Muscle of leg (tissue), 11 donors: ENCODE measurements around the gene GGACT. TPM values are rescaled to one million over a fixed set of nuclear protein-coding genes. Genes with fewer than 3 reads are reported as not detected.

Experiments
- DNase-seq: peaks from one replicate; pipeline ENCODE4 v3.0.0; 2013
- H3K27ac ChIP-seq: one replicate; pipeline ENCODE4 v1.5.1; 2013; ENCODE audit warnings: mild to moderate bottlenecking, low read length, control low read depth
- H3K27me3 ChIP-seq: one replicate; pipeline ENCODE4 v1.6.1; 2013; ENCODE audit warnings: low read length; ENCODE audit not compliant: control insufficient read depth, insufficient read depth
- H3K36me3 ChIP-seq: one replicate; pipeline ENCODE4 v1.6.1; 2013; ENCODE audit warnings: low read length; ENCODE audit not compliant: control insufficient read depth, insufficient read depth
- H3K4me1 ChIP-seq: one replicate; pipeline ENCODE4 v1.6.1; 2013; ENCODE audit warnings: low read length; ENCODE audit not compliant: control insufficient read depth, insufficient read depth
- H3K4me3 ChIP-seq: one replicate; pipeline ENCODE4 v1.5.1; 2013; ENCODE audit warnings: low read length, control low read depth
- H3K9me3 ChIP-seq: replicated peaks from 2 replicates; pipeline ENCODE4 v1.6.1; 2013; ENCODE audit warnings: low read depth, low read length; ENCODE audit not compliant: control insufficient read depth
- WGBS: methylation state at CpG from one replicate; pipeline ENCODE4 v1.1.5; 2013; ENCODE audit warnings: missing lambda C conversion rate; ENCODE audit not compliant: insufficient coverage; 5-methylcytosine and 5-hydroxymethylcytosine counted together
- polyA plus RNA-seq, 8 donors: library from polyadenylated mRNA; unstranded; fragments of 120-200 nt; gene quantifications; one replicate each; pipeline versions ENCODE4 v1.2.1 to v1.2.3, GENCODE V29; 2013; ENCODE audit warnings: inconsistent platforms in 1 of 8, low replicate concordance in 1 of 8; ENCODE audit not compliant: insufficient read length in 8 of 8, insufficient read depth in 1 of 8
- total RNA-seq: library from RNA; stranded (reverse); fragments of 120-200 nt; gene quantifications from one replicate; pipeline ENCODE4 v1.2.4, GENCODE V29; 2013

GGACT gene
- total and polyA plus RNA-seq, 9 donors: 2.2 to 4.6 (median 2.5) TPM

GRCh38 chr13:100560498-100561157 is 28.0 kb downstream of the GGACT start:
- Histone ChIP-seq H3K9me3 (peaks cover under 1% of the 10 kb centered on the region), H3K4me1 (no peaks in the 10 kb centered on the region), H3K4me3 (no peak overlapping the region), H3K27ac (no peak overlapping the region), H3K27me3 (no peaks in the 10 kb centered on the region), H3K36me3 (no peaks in the 10 kb centered on the region)
- WGBS: 71% methylated on average over 10 of the region's 15 CpGs
- no peak for DNase-seq

GRCh38 chr13:100559886-100560285 is 28.7 kb downstream of the GGACT start:
- no peaks in the 10 kb centered on the region for H3K27me3 ChIP-seq
- DNase-seq: no peak
- H3K9me3 ChIP-seq: no peaks in the 10 kb centered on the region
- no peaks in the 10 kb centered on the region for H3K36me3 ChIP-seq
- H3K4me3 ChIP-seq: no peak overlapping the region
- H3K4me1 ChIP-seq: no peaks in the 10 kb centered on the region
- no peak overlapping the region for H3K27ac ChIP-seq
- 59% methylated on average over 3 of the region's 8 CpGs for WGBS

- H3K36me3 ChIP-seq: no peaks in the 10 kb centered on the region
- H3K4me3 ChIP-seq: no peak overlapping the region
- 85% methylated on average over 10 of the region's 11 CpGs for WGBS
- no peak for DNase-seq
- H3K4me1 ChIP-seq: peaks cover 12% of the 10 kb centered on the region
- no peaks in the 10 kb centered on the region for H3K9me3 ChIP-seq
- H3K27me3 ChIP-seq: no peaks in the 10 kb centered on the region
- no peak overlapping the region for H3K27ac ChIP-seq
Observed at GRCh38 chr13:100552755-100553154, 35.8 kb downstream of the GGACT start.

GRCh38 chr13:100549316-100549715 is 39.3 kb downstream of the GGACT start:
- WGBS: 98% methylated on average over 4 of the region's 9 CpGs
- Histone ChIP-seq H3K27ac (no peak overlapping the region), H3K36me3 (no peaks in the 10 kb centered on the region), H3K27me3 (no peaks in the 10 kb centered on the region), H3K9me3 (no peaks in the 10 kb centered on the region), H3K4me1 (peaks cover 15% of the 10 kb centered on the region), H3K4me3 (no peak overlapping the region)
- no peak for DNase-seq

GRCh38 chr13:100547791-100548201 is 40.8 kb downstream of the GGACT start:
- Histone ChIP-seq H3K36me3 (no peaks in the 10 kb centered on the region), H3K9me3 (no peaks in the 10 kb centered on the region), H3K27me3 (no peaks in the 10 kb centered on the region), H3K4me1 (peaks cover 15% of the 10 kb centered on the region), H3K4me3 (no peak overlapping the region), H3K27ac (no peak overlapping the region)
- peak; percentile 67 for DNase-seq
- WGBS: 48% methylated on average over 9 of the region's 9 CpGs

- DNase-seq: no peak
- WGBS: 93% methylated on average over 14 of the region's 21 CpGs
- H3K4me3 ChIP-seq: no peak overlapping the region
Observed at GRCh38 chr13:100546713-100547405, 41.7 kb downstream of the GGACT start.

GRCh38 chr13:100545684-100546061 is 42.9 kb downstream of the GGACT start:
- Histone ChIP-seq H3K9me3 (no peaks in the 10 kb centered on the region), H3K4me3 (no peak overlapping the region), H3K27me3 (no peaks in the 10 kb centered on the region), H3K36me3 (no peaks in the 10 kb centered on the region), H3K4me1 (peaks cover 15% of the 10 kb centered on the region), H3K27ac (no peak overlapping the region)
- WGBS: 100% methylated on average over 1 of the region's 4 CpGs
- no peak for DNase-seq

More at GRCh38 chr13:100546713-100547405, 41.7 kb downstream of the GGACT start:
- H3K4me1 ChIP-seq: peaks cover 15% of the 10 kb centered on the region
- H3K36me3 ChIP-seq: no peaks in the 10 kb centered on the region
- H3K27me3 ChIP-seq: no peaks in the 10 kb centered on the region
- H3K27ac ChIP-seq: no peak overlapping the region
- H3K9me3 ChIP-seq: no peaks in the 10 kb centered on the region

GRCh38 chr13:100544866-100545683 is 43.5 kb downstream of the GGACT start:
- Histone ChIP-seq H3K9me3 (no peaks in the 10 kb centered on the region), H3K36me3 (no peaks in the 10 kb centered on the region), H3K27ac (no peak overlapping the region), H3K4me1 (peaks cover 11% of the 10 kb centered on the region), H3K4me3 (no peak overlapping the region), H3K27me3 (no peaks in the 10 kb centered on the region)
- DNase-seq: no peak
- WGBS: 87% methylated on average over 18 of the region's 22 CpGs

GRCh38 chr13:100543872-100544602 is 44.6 kb downstream of the GGACT start:
- Histone ChIP-seq H3K9me3 (no peaks in the 10 kb centered on the region), H3K27me3 (no peaks in the 10 kb centered on the region), H3K4me1 (peaks cover 6% of the 10 kb centered on the region), H3K4me3 (no peak overlapping the region), H3K27ac (no peak overlapping the region), H3K36me3 (no peaks in the 10 kb centered on the region)
- no peak for DNase-seq
- WGBS: 74% methylated on average over 19 of the region's 26 CpGs

GRCh38 chr13:100542826-100543156 is 45.8 kb downstream of the GGACT start:
- 35% methylated on average over 2 of the region's 8 CpGs for WGBS
- peak; percentile 62 for DNase-seq

More at GRCh38 chr13:100542826-100543156, 45.8 kb downstream of the GGACT start:
- Histone ChIP-seq H3K9me3 (peaks cover 6% of the 10 kb centered on the region), H3K4me3 (no peak overlapping the region), H3K36me3 (peaks cover 3% of the 10 kb centered on the region), H3K27ac (no peak overlapping the region), H3K4me1 (peaks cover 3% of the 10 kb centered on the region), H3K27me3 (peaks cover 2% of the 10 kb centered on the region)
